Activated T-helper 1 cell treated with anti-CD3 and anti-CD28 coated beads, Interleukin-12 subunit alpha, Interleukin-12 subunit beta, Interleukin-2, Interleukin-4 antibody, amounts not matched to agents 30 ng/mL and 10 ng/mL and 1 ng/mL, durations not matched to agents 14 hours and 24 hours and 36 hours (primary cell): Measurements from ENCODE around the gene RIPOR2. TPM values are rescaled to one million over a fixed set of nuclear protein-coding genes. Genes with fewer than 3 reads are reported as not detected.

Experiments
- DNase-seq: peaks from one replicate; pipeline ENCODE4 v3.0.0; 2021; ENCODE audit warnings: low spot score
- H3K27ac Mint-ChIP-seq: one replicate; pipeline ENCODE4 v1.8.0; 2021; ENCODE audit warnings: mild to moderate bottlenecking, mixed read lengths
- H3K27me3 Mint-ChIP-seq: one replicate; pipeline ENCODE4 v1.8.0; 2022; ENCODE audit warnings: mild to moderate bottlenecking, moderate library complexity, mixed read lengths; ENCODE audit not compliant: insufficient read depth
- H3K36me3 Mint-ChIP-seq: one replicate; pipeline ENCODE4 v1.8.0; 2021; ENCODE audit warnings: low read depth, mixed read lengths
- H3K4me1 Mint-ChIP-seq: one replicate; pipeline ENCODE4 v1.8.0; 2021; ENCODE audit warnings: low read depth, mixed read lengths
- H3K4me3 Mint-ChIP-seq: one replicate; pipeline ENCODE4 v1.8.0; 2021; ENCODE audit warnings: mild to moderate bottlenecking, moderate library complexity, mixed read lengths
- H3K9me3 Mint-ChIP-seq: one replicate; pipeline ENCODE4 v1.8.0; 2021; ENCODE audit warnings: mixed read lengths
- intact Hi-C: fragments of 100-400 bp; cut with micrococcal nuclease; formaldehyde crosslinking; loops from one replicate; pipeline ENCODE4 v1.15.1; 2024
- total RNA-seq: library from RNA; stranded (reverse); gene quantifications from 2 replicates; pipeline ENCODE4 v1.2.3, GENCODE V29; 2022

The RIPOR2 gene
- total RNA-seq, 1 donor from 2014 or later = 30.8 TPM

DNA sequence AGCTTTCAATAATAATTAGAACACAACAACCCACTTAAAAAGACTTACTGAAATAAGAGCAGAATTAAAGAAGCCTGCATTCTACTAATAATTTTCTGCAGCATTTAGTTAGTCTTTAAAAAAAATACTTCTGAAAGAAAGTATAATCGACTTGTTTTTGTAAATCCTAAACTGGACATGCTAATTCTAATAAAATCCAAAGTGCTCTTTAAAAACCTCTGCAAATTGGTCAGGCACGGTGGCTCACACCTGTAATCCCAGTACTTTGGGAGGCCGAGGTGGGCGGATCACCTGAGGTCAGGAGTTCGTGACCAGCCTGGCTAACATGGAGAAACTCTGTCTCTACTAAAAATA lies 79.5 kb downstream of the RIPOR2 start:
- no peaks in the 10 kb centered on the region for H3K9me3 Mint-ChIP-seq
- H3K27me3 Mint-ChIP-seq = no peaks in the 10 kb centered on the region
- peaks cover 58% of the 10 kb centered on the region for H3K4me1 Mint-ChIP-seq
- intact Hi-C loops = loop anchor here (1.0 to 5.0 kb wide), 8 partner anchors 68 to 214 kb away; partner anchors contain the start of gene RIPOR2
- H3K36me3 Mint-ChIP-seq = peaks cover 56% of the 10 kb centered on the region
- no peak overlapping the region for H3K4me3 Mint-ChIP-seq
- DNase-seq = no peak
- H3K27ac Mint-ChIP-seq = peak overlapping the region; percentile 95

DNA sequence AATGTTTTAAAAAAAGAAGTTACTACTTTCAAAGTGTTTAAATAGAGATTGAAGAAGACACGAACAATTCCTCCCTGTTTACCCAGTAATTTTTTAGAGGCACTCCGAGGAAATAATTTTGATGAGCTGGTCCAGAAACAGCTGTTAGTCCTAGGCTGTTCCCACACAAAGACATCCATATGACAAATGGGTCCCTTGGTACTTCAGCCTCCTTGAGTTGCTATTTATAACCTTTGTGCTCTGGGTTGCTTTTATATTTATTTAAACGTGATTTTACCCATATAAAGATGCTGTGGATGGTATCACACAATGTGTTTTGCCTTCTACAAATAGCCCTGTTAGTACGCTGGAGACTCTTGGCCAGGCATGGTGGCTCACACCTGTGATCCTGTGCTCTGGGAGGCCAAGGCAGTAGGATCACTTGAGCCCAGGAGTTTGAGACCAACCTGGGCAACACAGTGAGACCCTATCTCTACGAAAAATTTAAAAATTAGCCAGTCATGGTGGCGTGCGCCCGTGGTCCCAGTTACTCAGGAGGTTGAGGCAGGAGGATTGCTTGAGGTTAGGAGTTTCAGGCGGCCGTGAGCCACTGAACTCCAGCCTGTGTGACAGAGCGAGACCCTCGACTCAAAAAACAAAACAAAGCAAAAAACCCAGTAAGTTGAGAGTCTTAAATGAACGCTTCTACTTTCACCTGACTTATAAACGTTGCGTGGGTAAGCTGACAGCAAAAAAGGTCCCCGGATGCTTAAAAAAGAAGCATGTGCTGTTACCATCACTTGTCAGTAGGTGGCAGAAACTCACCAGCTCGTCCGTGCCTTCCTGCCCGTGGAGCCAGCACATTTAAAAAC lies 80.1 kb downstream of the RIPOR2 start:
- H3K27ac Mint-ChIP-seq = peak overlapping the region; percentile 88
- H3K4me3 Mint-ChIP-seq = no peak overlapping the region
- H3K9me3 Mint-ChIP-seq = no peaks in the 10 kb centered on the region
- peaks cover 52% of the 10 kb centered on the region for H3K4me1 Mint-ChIP-seq
- peak; percentile 58 for DNase-seq
- peaks cover 55% of the 10 kb centered on the region for H3K36me3 Mint-ChIP-seq
- H3K27me3 Mint-ChIP-seq = no peaks in the 10 kb centered on the region
- intact Hi-C loops = loop anchor here (1.0 to 5.0 kb wide), 8 partner anchors 69 to 215 kb away; partner anchors contain the start of gene RIPOR2

DNA sequence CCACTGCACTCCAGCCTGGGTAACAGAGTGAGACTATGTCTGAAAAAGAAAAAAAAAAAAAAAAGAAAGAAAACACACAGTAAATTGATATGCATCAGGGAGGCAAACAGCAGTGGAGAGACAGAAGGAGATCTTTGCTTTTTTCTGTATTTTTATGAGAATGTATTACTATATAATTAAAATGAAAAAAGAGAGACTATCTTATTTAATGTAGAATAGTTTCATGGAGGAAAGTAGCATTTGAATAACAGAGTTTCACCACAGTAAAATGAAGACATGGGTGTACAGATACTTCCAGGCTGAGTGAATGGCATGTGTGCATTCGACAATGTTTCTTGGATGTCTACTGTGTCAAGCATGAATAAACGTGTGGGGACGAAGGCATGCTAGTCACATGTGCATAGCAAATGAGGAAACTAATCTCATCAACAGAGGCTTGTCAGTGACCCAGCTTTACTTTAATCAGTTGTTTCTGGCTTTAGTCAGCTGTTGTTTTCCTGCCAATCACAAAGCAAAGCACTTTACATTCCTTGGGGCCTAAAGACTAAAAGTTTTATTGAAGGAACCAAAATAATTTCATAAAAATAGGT lies 81.6 kb downstream of the RIPOR2 start:
- Mint-ChIP-seq H3K4me1 (peaks cover 41% of the 10 kb centered on the region), H3K4me3 (no peak overlapping the region), H3K27ac (no peak overlapping the region), H3K36me3 (peaks cover 52% of the 10 kb centered on the region), H3K9me3 (no peaks in the 10 kb centered on the region), H3K27me3 (no peaks in the 10 kb centered on the region)
- DNase-seq = no peak
- intact Hi-C loops = no loop called here

DNA sequence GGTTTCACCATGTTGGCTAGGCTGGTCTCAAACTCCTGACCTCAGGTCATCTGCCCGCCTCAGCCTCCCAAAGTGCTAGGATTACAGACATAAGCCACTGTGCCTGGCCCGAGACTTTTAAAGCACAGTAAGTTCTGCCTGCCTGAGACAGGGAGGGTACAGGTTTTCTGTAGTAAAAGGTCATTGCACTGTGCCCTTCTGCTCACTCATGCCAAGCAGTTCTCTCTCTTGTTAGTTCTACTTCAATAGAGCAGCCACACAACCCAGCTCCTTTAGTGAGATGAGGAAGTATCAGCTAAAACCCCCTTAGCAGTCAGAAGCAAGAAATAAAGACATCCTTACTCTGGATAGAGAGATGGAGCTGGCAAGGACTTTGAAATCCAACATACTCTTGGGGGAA lies 84.7 kb downstream of the RIPOR2 start:
- Mint-ChIP-seq H3K4me3 (no peak overlapping the region), H3K9me3 (no peaks in the 10 kb centered on the region), H3K4me1 (peaks cover 20% of the 10 kb centered on the region), H3K27ac (peak overlapping the region; percentile 40), H3K36me3 (peaks cover 54% of the 10 kb centered on the region), H3K27me3 (no peaks in the 10 kb centered on the region)
- no peak for DNase-seq
- intact Hi-C loops = no loop called here

DNA sequence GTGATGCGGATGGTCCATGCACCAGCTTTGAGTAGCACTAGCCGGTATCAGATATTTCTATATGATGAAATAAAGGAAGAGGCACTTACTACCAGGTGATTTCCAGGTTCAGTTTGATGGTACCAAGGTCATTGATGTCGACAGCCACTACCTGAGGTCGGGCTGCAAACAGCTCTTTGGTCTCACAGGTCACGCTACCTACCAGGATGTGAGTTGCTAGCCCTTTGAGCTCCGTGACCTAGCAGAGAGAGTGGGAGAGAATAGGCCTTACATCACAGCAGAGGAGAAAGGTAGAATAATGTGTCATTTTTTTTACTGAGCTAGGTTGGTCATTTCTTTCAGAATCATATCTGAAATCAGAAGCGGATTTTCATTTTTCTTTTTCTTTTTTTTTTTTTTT lies 86.0 kb downstream of the RIPOR2 start:
- DNase-seq = no peak
- H3K27ac Mint-ChIP-seq = peak overlapping the region; percentile 20
- H3K27me3 Mint-ChIP-seq = no peaks in the 10 kb centered on the region
- H3K4me3 Mint-ChIP-seq = no peak overlapping the region
- H3K36me3 Mint-ChIP-seq = peaks cover 60% of the 10 kb centered on the region
- peaks cover 13% of the 10 kb centered on the region for H3K4me1 Mint-ChIP-seq
- intact Hi-C loops = no loop called here
- H3K9me3 Mint-ChIP-seq = no peaks in the 10 kb centered on the region

DNA sequence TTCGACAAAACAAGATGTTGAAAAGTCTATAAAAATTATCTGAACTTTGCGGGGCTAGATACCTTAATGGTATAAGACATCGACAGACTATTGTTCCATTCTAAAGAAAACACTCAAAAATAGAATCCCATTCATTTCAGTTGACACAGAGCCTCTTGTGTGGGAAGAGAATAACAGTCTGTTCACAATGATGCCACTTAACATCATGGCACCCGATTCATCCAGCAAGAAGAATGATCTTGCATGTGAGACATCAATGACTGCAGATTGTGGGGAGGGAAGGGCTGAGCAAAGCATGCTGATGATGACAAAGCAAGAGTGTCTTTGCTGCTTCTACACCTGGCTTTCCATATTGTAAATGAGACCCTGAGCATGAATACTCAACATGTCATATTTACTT lies 87.3 kb downstream of the RIPOR2 start:
- intact Hi-C loops = no loop called here
- no peak overlapping the region for H3K4me3 Mint-ChIP-seq
- no peak overlapping the region for H3K27ac Mint-ChIP-seq
- peaks cover 62% of the 10 kb centered on the region for H3K36me3 Mint-ChIP-seq
- no peaks in the 10 kb centered on the region for H3K9me3 Mint-ChIP-seq
- H3K4me1 Mint-ChIP-seq = peaks cover 13% of the 10 kb centered on the region
- no peaks in the 10 kb centered on the region for H3K27me3 Mint-ChIP-seq
- no peak for DNase-seq

DNA sequence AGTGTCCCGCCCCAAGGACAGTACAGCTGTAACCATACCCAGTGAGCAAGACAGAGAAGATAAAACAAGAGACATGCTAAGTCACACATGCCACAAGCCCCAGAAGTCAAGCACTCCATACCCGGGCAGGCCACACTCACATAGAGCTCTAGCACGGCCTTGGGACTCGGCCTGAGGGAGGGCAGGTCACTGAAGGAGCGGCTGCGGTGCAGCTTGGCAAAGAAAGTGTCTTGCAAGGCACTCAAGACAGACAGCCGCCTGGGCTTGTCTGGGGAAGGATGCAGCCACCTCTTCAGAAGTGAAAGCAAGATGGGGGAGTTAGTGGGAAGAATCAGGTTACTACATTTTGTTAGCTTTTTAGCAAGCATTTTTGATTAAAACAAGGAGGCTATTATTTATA lies 88.4 kb downstream of the RIPOR2 start:
- H3K27ac Mint-ChIP-seq = peak overlapping the region; percentile 63
- H3K36me3 Mint-ChIP-seq = peaks cover 63% of the 10 kb centered on the region
- DNase-seq = no peak
- intact Hi-C loops = no loop called here
- H3K4me1 Mint-ChIP-seq = peaks cover 17% of the 10 kb centered on the region
- no peaks in the 10 kb centered on the region for H3K27me3 Mint-ChIP-seq
- no peak overlapping the region for H3K4me3 Mint-ChIP-seq
- H3K9me3 Mint-ChIP-seq = no peaks in the 10 kb centered on the region

DNA sequence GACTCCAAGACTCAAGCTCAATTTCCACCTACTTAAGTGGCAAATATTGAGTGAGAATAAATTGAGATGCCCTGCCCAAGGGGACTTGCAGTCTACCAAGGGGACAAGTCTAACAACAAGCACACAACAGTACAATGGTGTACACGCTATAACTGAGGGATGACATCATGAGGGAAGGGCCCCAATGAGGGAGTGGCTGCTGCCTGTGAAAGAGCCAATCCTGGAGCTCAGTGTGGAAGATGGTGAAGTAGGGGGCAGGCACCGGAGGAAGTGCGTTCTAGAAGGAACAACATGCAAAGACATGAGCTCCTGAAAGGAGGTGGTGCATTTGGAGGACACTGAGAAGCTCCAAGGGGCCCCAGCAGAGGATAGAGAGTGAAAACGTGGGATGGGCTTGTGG lies 90.2 kb downstream of the RIPOR2 start:
- Mint-ChIP-seq H3K36me3 (peaks cover 67% of the 10 kb centered on the region), H3K4me1 (peaks cover 32% of the 10 kb centered on the region), H3K9me3 (no peaks in the 10 kb centered on the region), H3K27ac (peak overlapping the region; percentile 53), H3K27me3 (no peaks in the 10 kb centered on the region), H3K4me3 (no peak overlapping the region)
- intact Hi-C loops = no loop called here
- DNase-seq = no peak

DNA sequence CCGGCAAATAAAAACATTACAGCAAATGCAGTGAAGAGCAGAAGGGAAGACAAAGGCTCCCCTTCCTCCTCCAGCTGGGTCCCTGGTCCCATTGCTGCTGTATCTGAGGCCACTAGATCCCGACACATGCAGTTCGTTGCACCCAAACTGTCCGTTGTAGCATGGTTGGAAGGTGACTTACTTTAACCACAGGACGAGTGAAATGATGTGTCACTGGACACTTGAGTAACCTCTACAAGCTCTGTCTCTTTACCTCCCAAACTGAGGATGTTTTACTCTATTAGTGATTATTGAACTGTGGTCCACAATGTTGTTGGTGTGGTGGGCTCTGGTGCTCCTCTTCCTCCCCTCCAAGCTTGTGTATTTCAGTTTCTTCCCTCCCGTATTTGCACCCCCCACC lies 90.9 kb downstream of the RIPOR2 start:
- Mint-ChIP-seq H3K4me1 (peaks cover 39% of the 10 kb centered on the region), H3K36me3 (peaks cover 64% of the 10 kb centered on the region), H3K27me3 (no peaks in the 10 kb centered on the region), H3K9me3 (no peaks in the 10 kb centered on the region), H3K27ac (peak overlapping the region; percentile 31), H3K4me3 (no peak overlapping the region)
- intact Hi-C loops = no loop called here
- DNase-seq = no peak

DNA sequence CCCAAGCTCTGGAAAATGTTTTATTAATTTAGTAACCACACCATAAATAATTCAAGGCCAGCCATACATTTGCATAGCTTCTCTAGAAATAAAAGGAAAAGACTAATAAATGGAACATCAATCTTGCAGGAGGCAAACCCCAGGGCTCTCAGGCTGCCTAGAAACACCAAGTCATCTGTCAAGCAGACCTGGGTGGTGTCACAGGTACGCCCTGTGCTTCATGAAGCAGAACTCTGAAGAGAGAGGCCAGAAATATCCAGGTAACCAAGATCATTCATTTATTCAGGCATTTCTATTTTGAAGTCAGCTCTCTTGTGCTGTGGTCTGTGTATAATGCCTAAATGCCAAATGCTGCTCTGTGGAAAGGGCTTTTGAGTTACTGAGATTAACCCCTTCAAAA lies 91.7 kb downstream of the RIPOR2 start:
- peaks cover 43% of the 10 kb centered on the region for H3K4me1 Mint-ChIP-seq
- no peak overlapping the region for H3K4me3 Mint-ChIP-seq
- no peak for DNase-seq
- no peaks in the 10 kb centered on the region for H3K27me3 Mint-ChIP-seq
- H3K36me3 Mint-ChIP-seq = peaks cover 63% of the 10 kb centered on the region
- H3K27ac Mint-ChIP-seq = no peak overlapping the region
- intact Hi-C loops = no loop called here
- no peaks in the 10 kb centered on the region for H3K9me3 Mint-ChIP-seq

DNA sequence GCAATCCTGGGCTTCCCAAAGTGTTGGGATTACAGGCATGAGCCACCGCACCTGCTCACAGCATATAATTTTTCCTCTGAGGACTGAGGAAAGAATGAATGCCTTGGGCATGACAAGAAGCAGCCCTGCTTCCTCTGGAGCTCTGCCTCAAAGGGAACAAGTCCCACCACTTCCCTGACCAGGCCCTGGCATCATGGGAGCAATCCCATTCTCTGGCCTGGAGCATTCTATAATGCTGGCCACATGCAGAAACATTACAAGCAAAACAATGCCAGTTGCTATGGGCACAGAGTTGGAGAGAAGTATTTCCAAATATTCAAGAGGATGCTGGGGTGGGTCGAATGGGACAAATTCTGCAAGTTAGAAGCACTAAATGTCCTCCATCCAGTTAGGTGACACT lies 95.6 kb downstream of the RIPOR2 start:
- no peak for DNase-seq
- peak overlapping the region; percentile 4 for H3K27ac Mint-ChIP-seq
- no peak overlapping the region for H3K4me3 Mint-ChIP-seq
- no peaks in the 10 kb centered on the region for H3K9me3 Mint-ChIP-seq
- intact Hi-C loops = no loop called here
- H3K27me3 Mint-ChIP-seq = no peaks in the 10 kb centered on the region
- peaks cover 48% of the 10 kb centered on the region for H3K4me1 Mint-ChIP-seq
- H3K36me3 Mint-ChIP-seq = peaks cover 56% of the 10 kb centered on the region

DNA sequence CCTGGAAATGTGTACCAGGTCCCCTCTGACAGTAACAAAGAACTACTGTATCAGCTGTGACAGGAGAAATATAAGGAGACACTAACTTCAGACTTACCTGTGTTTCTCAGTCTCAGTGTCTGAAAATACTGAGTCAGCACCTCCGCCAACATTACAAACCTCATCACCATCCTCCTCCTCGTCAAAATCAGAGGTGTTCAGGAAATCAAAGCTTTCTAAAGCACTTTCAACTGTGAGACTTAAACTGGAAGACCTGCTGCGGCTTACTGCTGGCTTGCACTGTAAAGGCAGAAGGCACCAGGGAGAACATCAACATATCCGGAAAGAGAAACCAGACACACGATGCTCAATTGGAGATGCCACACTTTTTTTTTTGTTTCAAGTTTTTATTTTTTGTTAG lies 96.8 kb downstream of the RIPOR2 start:
- no peaks in the 10 kb centered on the region for H3K9me3 Mint-ChIP-seq
- no peaks in the 10 kb centered on the region for H3K27me3 Mint-ChIP-seq
- peak overlapping the region; percentile 76 for H3K27ac Mint-ChIP-seq
- peaks cover 57% of the 10 kb centered on the region for H3K4me1 Mint-ChIP-seq
- DNase-seq = no peak
- intact Hi-C loops = no loop called here
- H3K36me3 Mint-ChIP-seq = peaks cover 62% of the 10 kb centered on the region
- H3K4me3 Mint-ChIP-seq = no peak overlapping the region

DNA sequence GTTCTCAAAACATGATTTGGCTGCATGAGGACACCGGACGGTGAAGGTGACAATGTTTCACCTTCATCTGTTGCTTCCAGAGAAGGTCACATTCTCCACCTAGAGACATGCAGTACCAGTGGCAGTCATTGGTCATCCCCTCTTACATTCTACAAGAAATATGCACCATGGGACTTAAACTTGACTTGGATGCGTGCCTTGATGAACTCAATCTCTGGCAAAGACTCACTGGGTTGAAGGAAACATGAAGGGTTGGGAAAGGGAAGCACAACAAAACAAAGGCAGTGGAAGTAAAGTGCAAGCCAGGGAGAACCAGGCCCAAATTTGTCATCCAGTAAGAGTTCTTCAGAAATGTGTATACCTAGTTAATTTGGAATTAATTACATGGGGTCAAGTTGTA lies 97.7 kb downstream of the RIPOR2 start:
- DNase-seq = no peak
- H3K27me3 Mint-ChIP-seq = no peaks in the 10 kb centered on the region
- H3K4me3 Mint-ChIP-seq = no peak overlapping the region
- no peaks in the 10 kb centered on the region for H3K9me3 Mint-ChIP-seq
- peak overlapping the region; percentile 19 for H3K27ac Mint-ChIP-seq
- peaks cover 62% of the 10 kb centered on the region for H3K4me1 Mint-ChIP-seq
- intact Hi-C loops = no loop called here
- H3K36me3 Mint-ChIP-seq = peaks cover 60% of the 10 kb centered on the region
